ENCODE data around the gene SLFN12L.

- no peak for TF ChIP-seq CEBPB (tag; IDR thresholded peaks at IDR 0.05)
- TF ChIP-seq AFF1 (IDR thresholded peaks at IDR 0.05; ENCODE audit: low read depth in 1 of 2, partially characterized antibody in 2 of 2): no peak
- TF ChIP-seq CTCF (IDR thresholded peaks at IDR 0.05 in 2 of 3, conservative IDR thresholded peaks at IDR 0.05 in 1 of 3; ENCODE audit: insufficient read depth in 2 of 3, low read depth in 1 of 3, low read length in 3 of 3): no peak
- TF ChIP-seq ZKSCAN3 (CRISPR knock-in tag; IDR thresholded peaks at IDR 0.05): no peak
- no peak for TF ChIP-seq GABPA (tag; conservative IDR thresholded peaks at IDR 0.05; ENCODE audit: low read depth)
- no peak for TF ChIP-seq THAP12 (CRISPR knock-in tag; IDR thresholded peaks at IDR 0.05)
- no peak for TF ChIP-seq MAFG (tag; conservative IDR thresholded peaks at IDR 0.05)
- TF ChIP-seq POLR2AphosphoS5 (IDR thresholded peaks at IDR 0.05; ENCODE audit: control insufficient read depth, insufficient read depth, low read depth, low read length): no peak
- no peak for TF ChIP-seq SP2 (IDR thresholded peaks at IDR 0.05; ENCODE audit: extremely low read depth, low read depth, low read length, poor library complexity, severe bottlenecking)
- TF ChIP-seq ZFX (CRISPR knock-in tag; IDR thresholded peaks at IDR 0.05): no peak
- TF ChIP-seq MAFK (IDR thresholded peaks at IDR 0.05; ENCODE audit: low read length): no peak
- no peak for TF ChIP-seq ATF3 (IDR thresholded peaks at IDR 0.05)
- no peak for TF ChIP-seq ATF3 (CRISPR knock-in tag; conservative IDR thresholded peaks at IDR 0.05)
- TF ChIP-seq POLR2A (conservative IDR thresholded peaks at IDR 0.05): no peak
Observed at GRCh38 chr17:35529866-35530265, 7.6 kb downstream of the SLFN12L start.

All from K562 (cell line).